Fibroblast of pulmonary artery (primary cell): Measurements from ENCODE around the gene TRAT1.
"Not testable (repeated sequence)": the region's sequence is repeated elsewhere in the genome, so short reads cannot be mapped to it uniquely, and the experiment has no call there.

Source experiments
- DNase-seq: peaks from one replicate; pipeline ENCODE4 v3.0.0-alpha.2; 2010; ENCODE audit warnings: low read depth
- H3K4me3 ChIP-seq: replicated peaks from 2 replicates; pipeline ENCODE4 v1.5.1; 2011; ENCODE audit warnings: low read depth, mild to moderate bottlenecking, control low read depth, low read length, moderate library complexity
- TF ChIP-seq, protein P1 (sequence below): IDR thresholded peaks from 2 replicates; pipeline ENCODE4 v1.5.1; 2011; ENCODE audit warnings: mild to moderate bottlenecking, control low read depth, low read length, inconsistent platforms; ENCODE audit errors: missing control alignments

Gene TRAT1

DNA sequence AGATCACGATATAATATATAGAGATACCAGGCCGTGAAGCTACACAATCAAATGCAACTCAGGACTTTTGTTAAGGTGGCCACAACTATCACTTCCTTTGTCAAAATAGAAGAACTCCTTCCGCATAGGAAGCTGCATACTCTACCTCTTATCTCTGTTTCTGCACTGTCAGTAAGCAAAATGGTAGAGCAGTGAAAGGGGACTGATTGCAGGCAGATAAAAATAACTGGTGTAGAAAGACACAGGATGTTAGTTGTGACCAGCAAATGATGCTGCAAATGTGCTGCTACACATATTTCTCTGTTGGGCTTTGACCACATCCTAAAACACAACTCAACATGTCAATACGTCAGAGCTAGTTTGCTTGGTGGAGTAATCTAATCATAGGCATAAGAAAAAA is 16.3 kb upstream of the TRAT1 start:
- TF ChIP-seq, protein P1, sequence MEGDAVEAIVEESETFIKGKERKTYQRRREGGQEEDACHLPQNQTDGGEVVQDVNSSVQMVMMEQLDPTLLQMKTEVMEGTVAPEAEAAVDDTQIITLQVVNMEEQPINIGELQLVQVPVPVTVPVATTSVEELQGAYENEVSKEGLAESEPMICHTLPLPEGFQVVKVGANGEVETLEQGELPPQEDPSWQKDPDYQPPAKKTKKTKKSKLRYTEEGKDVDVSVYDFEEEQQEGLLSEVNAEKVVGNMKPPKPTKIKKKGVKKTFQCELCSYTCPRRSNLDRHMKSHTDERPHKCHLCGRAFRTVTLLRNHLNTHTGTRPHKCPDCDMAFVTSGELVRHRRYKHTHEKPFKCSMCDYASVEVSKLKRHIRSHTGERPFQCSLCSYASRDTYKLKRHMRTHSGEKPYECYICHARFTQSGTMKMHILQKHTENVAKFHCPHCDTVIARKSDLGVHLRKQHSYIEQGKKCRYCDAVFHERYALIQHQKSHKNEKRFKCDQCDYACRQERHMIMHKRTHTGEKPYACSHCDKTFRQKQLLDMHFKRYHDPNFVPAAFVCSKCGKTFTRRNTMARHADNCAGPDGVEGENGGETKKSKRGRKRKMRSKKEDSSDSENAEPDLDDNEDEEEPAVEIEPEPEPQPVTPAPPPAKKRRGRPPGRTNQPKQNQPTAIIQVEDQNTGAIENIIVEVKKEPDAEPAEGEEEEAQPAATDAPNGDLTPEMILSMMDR: no peak
- DNase-seq: no peak
- H3K4me3 ChIP-seq: no peak overlapping the region

DNA sequence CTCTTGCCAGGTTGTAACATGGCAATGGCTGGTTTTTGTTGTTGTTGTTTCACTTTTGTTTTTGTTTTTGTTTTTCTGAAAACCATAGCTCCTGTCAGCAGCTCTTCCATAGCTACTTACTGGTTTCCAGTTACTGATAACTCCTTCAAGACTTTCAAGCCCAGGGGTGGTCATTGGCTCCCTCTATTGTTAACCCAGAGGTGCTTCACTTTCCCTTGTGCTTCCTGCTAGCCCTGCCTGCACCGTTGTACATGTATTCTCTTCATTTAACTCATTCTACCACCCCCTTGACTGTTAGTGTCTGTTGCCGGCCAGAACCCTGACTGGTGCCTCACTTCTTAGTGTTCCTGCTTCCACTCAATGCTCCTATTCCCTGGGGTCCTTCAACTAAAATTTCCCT is 4.2 kb upstream of the TRAT1 start:
- DNase-seq: peak; percentile 14
- H3K4me3 ChIP-seq: no peak overlapping the region
- TF ChIP-seq, protein P1: peak; percentile 23

DNA sequence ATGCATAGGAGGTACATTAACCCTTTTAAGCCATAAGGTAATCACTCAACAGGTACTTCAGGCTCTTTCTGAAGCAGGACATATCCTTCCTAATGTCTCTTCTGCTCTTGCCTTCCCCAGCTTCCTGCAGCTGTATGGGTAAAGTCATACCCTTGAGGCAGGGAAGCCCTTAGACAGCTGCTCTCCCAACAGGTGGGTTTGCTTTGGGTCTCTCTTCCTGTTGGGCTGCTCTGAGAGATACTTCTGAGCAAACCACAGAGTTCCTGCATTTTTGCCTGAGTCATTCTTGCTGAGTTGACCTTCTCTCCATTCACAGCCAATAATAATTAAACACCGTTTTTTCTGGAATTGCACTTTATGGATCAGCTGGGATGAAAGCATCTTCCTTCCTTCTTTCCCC is 2.0 kb upstream of the TRAT1 start:
- H3K4me3 ChIP-seq: no peak overlapping the region
- DNase-seq: no peak
- TF ChIP-seq, protein P1: no peak

DNA sequence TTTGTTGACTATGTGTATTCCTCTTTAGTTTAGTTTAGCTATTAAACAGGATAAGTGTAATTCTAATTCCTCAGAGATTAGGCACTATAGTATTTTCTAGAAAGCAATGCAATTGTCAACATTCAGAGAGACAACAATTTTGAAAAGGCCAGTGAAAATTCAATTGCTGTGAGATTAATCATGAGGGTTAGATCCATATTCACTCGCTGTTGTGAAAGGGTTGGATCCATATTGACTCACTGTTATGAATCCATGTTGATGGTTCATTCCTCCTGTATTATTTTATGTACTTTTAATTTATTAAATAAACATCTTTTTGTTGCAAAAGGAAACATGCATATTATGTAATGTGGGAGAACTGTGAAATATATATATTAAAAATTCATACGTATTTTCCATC is 641 bp downstream of the TRAT1 start:
- TF ChIP-seq, protein P1: no peak
- H3K4me3 ChIP-seq: no peak overlapping the region
- no peak for DNase-seq

DNA sequence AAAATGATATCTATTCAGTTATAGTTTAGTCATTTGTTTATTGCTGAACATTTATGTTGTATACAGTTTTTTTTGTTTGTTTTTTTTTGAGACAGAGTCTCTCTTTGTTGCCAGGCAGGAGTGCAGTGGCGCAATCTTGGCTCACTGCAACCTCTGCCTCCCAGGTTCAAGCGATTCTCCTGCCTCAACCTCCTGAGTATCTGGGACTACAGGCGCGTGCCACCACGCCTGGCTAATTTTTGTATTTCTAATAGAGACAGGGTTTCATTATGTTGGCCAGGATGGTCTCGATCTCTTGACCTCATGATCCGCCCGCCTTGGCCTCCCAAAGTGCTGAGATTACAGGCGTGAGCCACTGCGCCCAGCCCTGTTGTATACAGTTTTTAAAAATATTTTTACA is 1.2 kb downstream of the TRAT1 start:
- not testable (repeated sequence) for DNase-seq, H3K4me3 ChIP-seq

DNA sequence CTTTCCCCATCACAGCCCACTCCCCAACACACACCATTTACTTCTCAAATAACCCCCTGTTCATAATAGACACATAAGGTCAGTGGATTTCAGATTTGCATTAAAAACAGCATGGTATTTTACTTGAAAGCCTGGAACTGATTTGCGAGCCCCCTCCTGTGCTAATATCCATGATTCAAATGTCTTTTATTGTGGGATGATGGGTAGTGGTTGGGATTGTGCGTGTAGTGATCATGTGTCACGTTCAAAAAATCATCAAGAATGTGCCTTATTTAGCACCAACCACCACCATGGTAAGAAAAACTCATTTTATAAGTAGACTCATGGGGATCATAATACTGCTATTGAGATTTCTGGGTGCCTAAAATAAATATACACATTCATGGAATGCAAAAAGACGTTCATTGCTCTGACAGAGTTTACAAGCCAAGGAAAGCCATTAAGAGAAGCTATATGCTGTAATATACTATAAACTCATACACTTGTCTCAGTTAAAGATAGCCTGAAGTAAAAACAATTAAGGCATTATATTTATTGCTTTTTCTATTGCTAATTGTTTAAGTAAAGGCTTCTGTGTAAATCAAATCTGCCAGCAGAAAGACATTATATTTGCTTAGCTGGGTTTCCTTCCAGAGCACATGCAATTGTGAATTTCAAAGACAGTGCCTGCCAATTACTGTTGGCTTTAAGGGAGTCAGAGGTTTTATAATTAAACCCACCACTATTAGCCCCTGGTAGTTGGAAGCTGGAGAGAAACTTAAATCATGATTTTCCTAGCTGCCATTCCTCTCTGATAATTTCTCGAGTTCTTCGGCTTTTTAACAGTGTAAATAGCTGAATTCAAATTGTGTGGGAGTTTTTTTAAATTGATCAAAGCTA is 4.0 kb downstream of the TRAT1 start:
- no peak overlapping the region for H3K4me3 ChIP-seq
- TF ChIP-seq, protein P1: no peak
- no peak for DNase-seq

DNA sequence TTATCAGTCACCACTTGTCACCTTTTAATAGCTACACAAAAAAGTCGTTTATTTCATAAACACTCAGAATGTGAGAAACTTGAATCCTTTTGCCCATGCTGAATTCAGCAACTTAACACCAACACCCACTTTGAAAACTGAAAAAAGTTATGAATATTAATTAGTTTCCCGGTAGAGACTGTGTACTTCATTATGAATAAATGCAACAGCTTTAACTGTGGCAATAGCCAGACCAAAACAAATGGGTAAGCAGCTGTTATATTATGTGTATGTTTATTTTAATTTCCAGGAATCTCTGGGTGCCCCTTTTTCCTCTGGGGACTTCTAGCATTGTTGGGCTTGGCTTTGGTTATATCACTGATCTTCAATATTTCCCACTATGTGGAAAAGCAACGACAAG is 7.8 kb downstream of the TRAT1 start:
- no peak for DNase-seq
- no peak overlapping the region for H3K4me3 ChIP-seq
- TF ChIP-seq, protein P1: no peak
